K562 (cell line): ENCODE measurements around the gene ADAT1. TPM values are rescaled to one million over a fixed set of nuclear protein-coding genes. Genes with fewer than 3 reads are reported as not detected.

Experiments
- ARID2 ChIP-seq: fragments of 450-650 bp; IDR thresholded peaks from 2 replicates; pipeline ENCODE4 v1.6.1; 2017; ENCODE audit warnings: antibody characterized with exemption, mild to moderate bottlenecking
- BRD9 ChIP-seq: fragments of 450-650 bp; IDR thresholded peaks from 2 replicates; pipeline ENCODE4 v1.6.1; 2018; ENCODE audit warnings: low read depth; ENCODE audit not compliant: partially characterized antibody
- CEBPG ChIP-seq, 3 experiments: fragments of 200-800 bp in 1 of 3; sonication (Bioruptor generic) in 1 of 3; sonication (generic) in 1 of 3; formaldehyde crosslinking in 1 of 3; IDR thresholded peaks in 2 of 3; conservative IDR thresholded peaks in 1 of 3; 2 replicates each; pipeline versions ENCODE4 v1.6.1 to v1.8.0; 2016 to 2022; ENCODE audit warnings: missing compliant biosample characterization in 2 of 3, missing genetic modification characterization in 2 of 3, mild to moderate bottlenecking in 1 of 3, missing genetic modification reagents in 1 of 3
- DACH1 ChIP-seq: fragments of 450-650 bp; IDR thresholded peaks from 2 replicates; pipeline ENCODE4 v1.6.1; 2018; ENCODE audit not compliant: partially characterized antibody
- E2F3 ChIP-seq: fragments of 250-450 bp; sonication (Bioruptor Pico); IDR thresholded peaks from 2 replicates; pipeline ENCODE4 v1.4.0; 2020; ENCODE audit warnings: mild to moderate bottlenecking
- ESRRA ChIP-seq: fragments of 450-650 bp; IDR thresholded peaks from 2 replicates; pipeline ENCODE4 v1.6.1; 2014; ENCODE audit warnings: low read depth, mild to moderate bottlenecking, moderate library complexity, borderline replicate concordance
- FOXK1 ChIP-seq: sonication (generic); formaldehyde crosslinking; IDR thresholded peaks from 2 replicates; pipeline ENCODE4 v1.8.0; 2022; ENCODE audit warnings: missing genetic modification reagents, mild to moderate bottlenecking, borderline replicate concordance
- HLTF ChIP-seq: fragments of 450-650 bp; IDR thresholded peaks from 2 replicates; pipeline ENCODE4 v1.6.1; 2016
- ILF3 ChIP-seq: fragments of 450-650 bp; IDR thresholded peaks from 2 replicates; pipeline ENCODE4 v1.6.1; 2018; ENCODE audit warnings: antibody characterized with exemption, mild to moderate bottlenecking, moderate library complexity, borderline replicate concordance
- KLF1 ChIP-seq: fragments of 450-650 bp; IDR thresholded peaks from 2 replicates; pipeline ENCODE4 v1.6.1; 2016; ENCODE audit warnings: missing genetic modification characterization, missing compliant biosample characterization
- KLF10 ChIP-seq: fragments of 250-450 bp; sonication (Bioruptor Pico); IDR thresholded peaks from 2 replicates; pipeline ENCODE4 v1.6.1; 2021; ENCODE audit warnings: matching md5 sums
- MBD2 ChIP-seq: sonication (generic); IDR thresholded peaks from 2 replicates; pipeline ENCODE4 v1.6.1; 2016; ENCODE audit warnings: low read depth, borderline replicate concordance
- MYC ChIP-seq, 2 experiments: fragments of 250-450 bp in 1 of 2; sonication (Bioruptor Pico) in 1 of 2; IDR thresholded peaks; 2 replicates each; pipeline versions ENCODE4 v1.5.1 to v1.6.1; 2012 to 2021; ENCODE audit warnings: low read depth in 2 of 2, borderline replicate concordance in 1 of 2, improper control_type of control experiment in 1 of 2, low read length in 1 of 2, mild to moderate bottlenecking in 1 of 2, moderate library complexity in 1 of 2
- NFE2 ChIP-seq: IDR thresholded peaks from 2 replicates; pipeline ENCODE4 v1.6.1; 2014; ENCODE audit warnings: antibody characterized with exemption, low read depth
- NFXL1 ChIP-seq: fragments of 450-650 bp; formaldehyde crosslinking; IDR thresholded peaks from 2 replicates; pipeline ENCODE4 v1.4.0; 2021; ENCODE audit warnings: mild to moderate bottlenecking
- NFYB ChIP-seq: IDR thresholded peaks from 2 replicates; pipeline ENCODE4 v1.6.1; 2011; ENCODE audit warnings: mild to moderate bottlenecking, moderate library complexity; ENCODE audit not compliant: insufficient read length; ENCODE audit errors: extremely low read depth
- NR2C1 ChIP-seq, 2 experiments: fragments of 450-650 bp; IDR thresholded peaks; 2 replicates each; pipeline ENCODE4 v1.6.1; 2017; ENCODE audit warnings: mild to moderate bottlenecking in 2 of 2, antibody characterized with exemption in 1 of 2, inconsistent platforms in 1 of 2, missing compliant biosample characterization in 1 of 2, missing genetic modification characterization in 1 of 2
- SAFB2 ChIP-seq: fragments of 200-400 bp; formaldehyde crosslinking; IDR thresholded peaks from 2 replicates; pipeline ENCODE4 v1.6.1; 2018; ENCODE audit warnings: borderline replicate concordance, low read length, low read depth, moderate library complexity; ENCODE audit not compliant: severe bottlenecking
- TOE1 ChIP-seq, 2 experiments: fragments of 450-650 bp in 1 of 2; sonication (generic) in 1 of 2; formaldehyde crosslinking in 1 of 2; IDR thresholded peaks; 2 replicates each; pipeline versions ENCODE4 v1.7.1 to v1.8.0; 2016 to 2022; ENCODE audit warnings: borderline replicate concordance in 2 of 2, mild to moderate bottlenecking in 2 of 2, antibody characterized with exemption in 1 of 2, inconsistent platforms in 1 of 2, low read depth in 1 of 2, missing genetic modification reagents in 1 of 2, moderate library complexity in 1 of 2
- XRCC3 ChIP-seq: fragments of 450-650 bp; IDR thresholded peaks from 2 replicates; pipeline ENCODE4 v1.6.1; 2017; ENCODE audit warnings: mild to moderate bottlenecking, moderate library complexity
- ZNF12 ChIP-seq: sonication (generic); formaldehyde crosslinking; IDR thresholded peaks from 2 replicates; pipeline ENCODE4 v1.4.0; 2020; ENCODE audit warnings: mild to moderate bottlenecking, missing genetic modification reagents
- ZNF79 ChIP-seq: fragments of 250-450 bp; sonication (Bioruptor Pico); IDR thresholded peaks from 2 replicates; pipeline ENCODE4 v1.4.0; 2020; ENCODE audit warnings: low read depth, mild to moderate bottlenecking, moderate library complexity
- polyA plus RNA-seq, 8 experiments: library from polyadenylated mRNA; depleted of rRNA in 4 of 8; stranded (reverse) in 5 of 8; unstranded in 3 of 8; fragments of >200 nt; fragmentation: Nextera tagmentation in 2 of 8; fragmentation: Illumina TruSeq in 1 of 8; extraction: Ambion mirVana in 2 of 8; extraction: Trizol in 1 of 8; gene quantifications; 2 replicates each; pipeline versions ENCODE4 v1.2.1 to v1.2.3, GENCODE V29; 2011 to 2014; ENCODE audit warnings: inconsistent platforms in 1 of 8, missing spikeins in 1 of 8
- total RNA-seq, 7 experiments: library from RNA; depleted of rRNA in 6 of 7; stranded (reverse); fragments of >200 nt in 6 of 7; fragmentation: Illumina TruSeq in 2 of 7; extraction: Trizol in 2 of 7; gene quantifications; 2 replicates each; pipeline versions ENCODE4 v1.2.1 to v1.2.3, GENCODE V29; 2011 to 2021; ENCODE audit warnings: low replicate concordance in 1 of 7
- TF ChIP-seq, protein P1 (sequence below): fragments of 200-400 bp; formaldehyde crosslinking; IDR thresholded peaks from 2 replicates; pipeline ENCODE4 v1.6.1; 2017; ENCODE audit warnings: mild to moderate bottlenecking, low read depth, low read length, moderate library complexity
- TF ChIP-seq, protein P2 (sequence below): fragments of 250-450 bp; sonication (Bioruptor Pico); IDR thresholded peaks from 2 replicates; pipeline ENCODE4 v1.4.0; 2020; ENCODE audit warnings: borderline replicate concordance
- TF ChIP-seq, protein P3 (sequence below): fragments of 250-450 bp; sonication (Bioruptor Pico); IDR thresholded peaks from 2 replicates; pipeline ENCODE4 v1.8.0; 2021; ENCODE audit warnings: borderline replicate concordance, mild to moderate bottlenecking, moderate library complexity; ENCODE audit not compliant: poor library complexity, severe bottlenecking

The ADAT1 gene
- total and polyA plus RNA-seq, 9 of the 15 experiments (the other 6 are each of a cell fraction or from before 2014, with no cell fraction given): 16.0 to 36.7 (median 28.2) TPM

DNA sequence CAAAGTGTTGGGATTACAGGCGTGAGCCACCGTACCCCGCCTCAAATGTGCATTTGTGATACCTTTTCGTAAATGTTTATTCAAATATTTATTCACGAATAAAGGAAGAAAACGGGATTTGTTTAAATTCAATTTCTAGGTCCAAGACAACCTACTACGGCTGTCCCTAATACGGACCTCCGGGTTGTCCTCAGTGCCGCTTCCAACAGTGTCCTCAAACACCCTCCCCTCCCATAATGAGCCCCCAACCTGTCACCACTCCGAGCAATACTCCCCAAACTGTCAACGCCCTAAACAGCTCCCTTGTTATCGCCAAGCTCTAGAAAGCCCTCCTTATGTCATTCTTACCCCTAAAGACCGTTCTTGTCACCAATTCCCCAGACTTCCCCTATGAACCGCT is 57.4 kb downstream of the ADAT1 start (continued):
- no peak for TF ChIP-seq HLTF
- no peak for TF ChIP-seq FOXK1 (CRISPR knock-in tag)
- TF ChIP-seq, protein P1, sequence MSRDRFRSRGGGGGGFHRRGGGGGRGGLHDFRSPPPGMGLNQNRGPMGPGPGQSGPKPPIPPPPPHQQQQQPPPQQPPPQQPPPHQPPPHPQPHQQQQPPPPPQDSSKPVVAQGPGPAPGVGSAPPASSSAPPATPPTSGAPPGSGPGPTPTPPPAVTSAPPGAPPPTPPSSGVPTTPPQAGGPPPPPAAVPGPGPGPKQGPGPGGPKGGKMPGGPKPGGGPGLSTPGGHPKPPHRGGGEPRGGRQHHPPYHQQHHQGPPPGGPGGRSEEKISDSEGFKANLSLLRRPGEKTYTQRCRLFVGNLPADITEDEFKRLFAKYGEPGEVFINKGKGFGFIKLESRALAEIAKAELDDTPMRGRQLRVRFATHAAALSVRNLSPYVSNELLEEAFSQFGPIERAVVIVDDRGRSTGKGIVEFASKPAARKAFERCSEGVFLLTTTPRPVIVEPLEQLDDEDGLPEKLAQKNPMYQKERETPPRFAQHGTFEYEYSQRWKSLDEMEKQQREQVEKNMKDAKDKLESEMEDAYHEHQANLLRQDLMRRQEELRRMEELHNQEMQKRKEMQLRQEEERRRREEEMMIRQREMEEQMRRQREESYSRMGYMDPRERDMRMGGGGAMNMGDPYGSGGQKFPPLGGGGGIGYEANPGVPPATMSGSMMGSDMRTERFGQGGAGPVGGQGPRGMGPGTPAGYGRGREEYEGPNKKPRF: no peak
- TF ChIP-seq BRD9: peak; percentile 44
- peak; percentile 17; the same call in 1 of the 2 replicates for TF ChIP-seq TOE1 (IDR thresholded peaks at IDR 0.05; ENCODE audit: borderline replicate concordance)
- no peak for TF ChIP-seq TOE1 (CRISPR knock-in tag; IDR thresholded peaks at IDR 0.05; ENCODE audit: borderline replicate concordance, low read depth)
- TF ChIP-seq E2F3 (CRISPR knock-in tag): no peak
- TF ChIP-seq ARID2: no peak
- no peak for TF ChIP-seq ZNF12
- TF ChIP-seq, protein P2, sequence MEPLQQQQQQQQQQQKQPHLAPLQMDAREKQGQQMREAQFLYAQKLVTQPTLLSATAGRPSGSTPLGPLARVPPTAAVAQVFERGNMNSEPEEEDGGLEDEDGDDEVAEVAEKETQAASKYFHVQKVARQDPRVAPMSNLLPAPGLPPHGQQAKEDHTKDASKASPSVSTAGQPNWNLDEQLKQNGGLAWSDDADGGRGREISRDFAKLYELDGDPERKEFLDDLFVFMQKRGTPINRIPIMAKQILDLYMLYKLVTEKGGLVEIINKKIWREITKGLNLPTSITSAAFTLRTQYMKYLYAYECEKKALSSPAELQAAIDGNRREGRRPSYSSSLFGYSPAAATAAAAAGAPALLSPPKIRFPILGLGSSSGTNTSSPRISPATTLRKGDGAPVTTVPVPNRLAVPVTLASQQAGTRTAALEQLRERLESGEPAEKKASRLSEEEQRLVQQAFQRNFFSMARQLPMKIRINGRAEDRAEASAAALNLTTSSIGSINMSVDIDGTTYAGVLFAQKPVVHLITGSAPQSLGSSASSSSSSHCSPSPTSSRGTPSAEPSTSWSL (CRISPR knock-in tag): no peak
- no peak for TF ChIP-seq MBD2
- TF ChIP-seq KLF10 (CRISPR knock-in tag): no peak
- no peak for TF ChIP-seq XRCC3
- TF ChIP-seq NR2C1 (IDR thresholded peaks at IDR 0.05): no peak
- TF ChIP-seq NR2C1 (tag; IDR thresholded peaks at IDR 0.05): no peak
- TF ChIP-seq, protein P3, sequence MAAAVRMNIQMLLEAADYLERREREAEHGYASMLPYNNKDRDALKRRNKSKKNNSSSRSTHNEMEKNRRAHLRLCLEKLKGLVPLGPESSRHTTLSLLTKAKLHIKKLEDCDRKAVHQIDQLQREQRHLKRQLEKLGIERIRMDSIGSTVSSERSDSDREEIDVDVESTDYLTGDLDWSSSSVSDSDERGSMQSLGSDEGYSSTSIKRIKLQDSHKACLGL: no peak
- no peak for TF ChIP-seq ESRRA
- no peak for TF ChIP-seq DACH1
- no peak for TF ChIP-seq NFE2
- TF ChIP-seq ZNF79 (CRISPR knock-in tag): no peak
- TF ChIP-seq MYC (IDR thresholded peaks at IDR 0.05; ENCODE audit: low read depth, low read length): no peak
- no peak for TF ChIP-seq MYC (CRISPR knock-in tag; IDR thresholded peaks at IDR 0.05; ENCODE audit: borderline replicate concordance, low read depth)
- TF ChIP-seq NFXL1 (CRISPR knock-in tag): no peak
- no peak for TF ChIP-seq ILF3
- no peak for TF ChIP-seq KLF1 (tag)
- TF ChIP-seq SAFB2: no peak
- TF ChIP-seq NFYB: no peak
- TF ChIP-seq CEBPG (CRISPR knock-in tag; IDR thresholded peaks at IDR 0.05): no peak
- TF ChIP-seq CEBPG (tag; conservative IDR thresholded peaks at IDR 0.05 in 1 of 2, IDR thresholded peaks at IDR 0.05 in 1 of 2): no peak
